Measurements from ENCODE around the gene MFSD11. TPM values are rescaled to one million over a fixed set of nuclear protein-coding genes. Genes with fewer than 3 reads are reported as not detected.
"Not testable (repeated sequence)": the region's sequence is repeated elsewhere in the genome, so short reads cannot be mapped to it uniquely, and the experiment has no call there.

The MFSD11 gene
- total RNA-seq, 6 donors from 2014 or later: 23.9 to 49.2 (median 34.4) TPM

DNA sequence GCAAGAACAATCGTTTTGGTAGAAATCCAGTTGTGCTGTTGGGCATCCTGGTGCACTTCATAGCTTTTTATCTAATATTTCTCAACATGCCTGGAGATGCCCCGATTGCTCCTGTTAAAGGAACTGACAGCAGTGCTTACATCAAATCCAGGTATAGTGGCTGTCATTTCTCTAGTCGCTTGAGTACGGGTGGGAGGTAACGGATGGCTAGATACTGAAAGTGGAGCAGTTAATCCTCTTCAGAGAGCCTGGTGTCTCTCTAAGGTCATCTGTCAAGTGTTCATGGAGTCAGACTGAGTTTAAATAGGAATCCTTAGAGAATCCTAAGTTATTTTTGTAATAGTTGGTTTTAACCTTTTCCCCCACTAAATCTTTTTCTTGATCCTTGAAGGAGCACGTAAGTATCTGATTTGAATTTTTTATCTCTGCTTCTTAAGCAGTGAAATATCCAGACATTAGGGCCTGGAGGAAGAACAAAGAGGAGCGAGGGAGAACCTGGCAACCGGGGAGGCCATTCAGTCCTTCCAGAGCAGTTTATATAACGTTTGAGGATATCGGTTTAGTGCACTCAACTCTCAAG, 37.2 kb downstream of the MFSD11 start:
- DNase-seq: no peak
- Histone ChIP-seq H3K4me3 (no peak overlapping the region), H3K36me3 (peaks cover 15 to 78% (median 55%) of the 10 kb centered on the region in 4 donors), H3K9me3 (no peaks in the 10 kb centered on the region), H3K4me1 (peaks cover 0 to 10% (median 2%) of the 10 kb centered on the region in 4 donors), H3K27ac (no peak overlapping the region), H3K27me3 (no peaks in the 10 kb centered on the region)
- TF ChIP-seq POLR2A (IDR thresholded peaks at IDR 0.05): no peak
- no peak for TF ChIP-seq POLR2AphosphoS5 (IDR thresholded peaks at IDR 0.05)
- TF ChIP-seq EP300 (IDR thresholded peaks at IDR 0.05): no peak
- no peak for TF ChIP-seq CTCF (IDR thresholded peaks at IDR 0.05)
- ATAC-seq (ENCODE audit: low FRiP score in 2 of 2): no peak
- WGBS, 2 donors: 89 to 93% methylated on average over 10 of the region's 10 CpGs

GRCh38 chr17:76781056-76781982, 43.4 kb downstream of the MFSD11 start:
- WGBS, 2 donors: 91 to 93% methylated on average over 12 of the region's 12 CpGs
- Histone ChIP-seq H3K27me3 (no peaks in the 10 kb centered on the region), H3K4me1 (no peaks in the 10 kb centered on the region), H3K4me3 (no peak overlapping the region), H3K9me3 (no peaks in the 10 kb centered on the region), H3K36me3 (peaks cover 9 to 67% (median 50%) of the 10 kb centered on the region in 4 donors), H3K27ac (no peak overlapping the region)
- TF ChIP-seq EP300 (IDR thresholded peaks at IDR 0.05) (no peak), POLR2A (IDR thresholded peaks at IDR 0.05) (no peak), POLR2AphosphoS5 (IDR thresholded peaks at IDR 0.05) (no peak), CTCF (IDR thresholded peaks at IDR 0.05) (no peak)
- ATAC-seq (ENCODE audit: low FRiP score in 2 of 2) (no peak), DNase-seq (no peak)

DNA sequence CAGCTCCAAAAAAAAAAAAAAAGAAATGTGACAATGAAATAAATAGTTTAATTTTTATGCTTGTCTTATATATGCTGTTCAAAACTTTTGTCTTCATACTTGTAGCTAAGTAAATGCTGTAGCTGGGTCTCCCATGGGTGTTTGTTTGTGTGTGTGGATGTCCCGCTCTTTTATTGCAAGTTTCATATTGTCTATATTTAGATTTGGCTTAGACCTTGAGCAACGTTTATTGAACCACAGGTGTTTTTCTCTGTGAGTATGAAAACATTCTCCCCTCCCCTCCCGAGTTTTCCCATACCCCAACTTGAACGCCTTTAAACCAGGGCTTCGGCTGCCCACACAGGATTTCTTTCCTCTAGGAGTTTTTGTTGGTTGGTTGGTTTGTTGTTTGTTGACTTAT, 45.2 kb downstream of the MFSD11 start:
- DNase-seq (no peak), ATAC-seq (ENCODE audit: low FRiP score in 2 of 2) (no peak)
- WGBS, 2 donors: 81 to 91% methylated on average over 5 of the region's 5 CpGs
- no peaks in the 10 kb centered on the region for H3K27me3 ChIP-seq
- no peaks in the 10 kb centered on the region for H3K4me1 ChIP-seq
- H3K36me3 ChIP-seq: peaks cover 0 to 48% (median 34%) of the 10 kb centered on the region in 4 donors
- H3K4me3 ChIP-seq: no peak overlapping the region
- no peak overlapping the region for H3K27ac ChIP-seq
- no peaks in the 10 kb centered on the region for H3K9me3 ChIP-seq
- TF ChIP-seq CTCF (IDR thresholded peaks at IDR 0.05) (no peak), POLR2A (IDR thresholded peaks at IDR 0.05) (no peak), POLR2AphosphoS5 (IDR thresholded peaks at IDR 0.05) (no peak), EP300 (IDR thresholded peaks at IDR 0.05) (no peak)

- ATAC-seq (ENCODE audit: low FRiP score in 2 of 2): no peak
- H3K27ac ChIP-seq: no peak overlapping the region
- H3K27me3 ChIP-seq: no peaks in the 10 kb centered on the region
- no peak for DNase-seq
- 84% methylated on average over 3 of the region's 3 CpGs for WGBS, 2 donors
- H3K4me3 ChIP-seq: no peak overlapping the region
- no peaks in the 10 kb centered on the region for H3K9me3 ChIP-seq
- H3K36me3 ChIP-seq: peaks cover 0 to 33% (median 23%) of the 10 kb centered on the region in 4 donors
- TF ChIP-seq POLR2A (IDR thresholded peaks at IDR 0.05): no peak
- H3K4me1 ChIP-seq: no peaks in the 10 kb centered on the region
Observed at GRCh38 chr17:76784926-76785325, 47.0 kb downstream of the MFSD11 start.

GRCh38 chr17:76787866-76788265, 49.9 kb downstream of the MFSD11 start:
- DNase-seq (peak in 1 of 2 donors; percentile 57), ATAC-seq (ENCODE audit: low FRiP score in 2 of 2) (peak in 1 of 2 donors; percentile 68)
- not testable (repeated sequence) for H3K9me3 ChIP-seq, H3K4me3 ChIP-seq, H3K27me3 ChIP-seq
- Histone ChIP-seq H3K36me3 (peaks cover 0 to 15% (median 7%) of the 10 kb centered on the region in 4 donors), H3K27ac (peak overlapping the region in 2 of 4 donors; percentile 30 to 52), H3K4me1 (peaks cover 0 to 11% (median 6%) of the 10 kb centered on the region in 4 donors)
- WGBS, 2 donors: 64 to 70% methylated on average over 2 of the region's 2 CpGs

Data from upper lobe of left lung (tissue), 6 donors.